ENCODE measurements around the gene AAK1. TPM values are rescaled to one million over a fixed set of nuclear protein-coding genes. Genes with fewer than 3 reads are reported as not detected.

The AAK1 gene
- total RNA-seq, 4 donors from 2014 or later, result 15.5 to 28.1 (median 24.4) TPM

DNA sequence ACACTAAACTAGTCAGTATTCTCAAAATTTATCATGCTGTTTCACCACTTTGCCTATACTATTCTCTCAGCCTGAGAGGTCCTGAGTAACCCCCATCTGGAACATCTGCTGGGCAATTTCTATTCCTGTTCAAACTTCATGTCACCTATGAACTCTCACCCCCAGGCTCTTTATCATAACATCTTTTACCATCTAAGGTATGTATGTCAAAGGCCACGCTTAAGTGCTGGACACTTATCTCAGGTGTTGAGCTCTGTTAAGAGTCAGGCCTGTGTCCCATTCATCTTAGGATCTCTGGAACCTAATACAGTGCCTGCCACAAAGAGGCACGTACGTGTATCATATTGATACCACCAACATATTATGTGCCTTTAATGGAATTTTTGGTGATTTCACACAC is 4.9 kb downstream of the AAK1 start:
- intact Hi-C loops (cut with DNase I; ENCODE audit: low total_unique reads), result no loop called here
- no peak for DNase-seq (ENCODE audit: low spot score in 2 of 2)
- 92 to 94% methylated on average over 3 of the region's 3 CpGs for WGBS, 2 donors
- TF ChIP-seq, protein P1, sequence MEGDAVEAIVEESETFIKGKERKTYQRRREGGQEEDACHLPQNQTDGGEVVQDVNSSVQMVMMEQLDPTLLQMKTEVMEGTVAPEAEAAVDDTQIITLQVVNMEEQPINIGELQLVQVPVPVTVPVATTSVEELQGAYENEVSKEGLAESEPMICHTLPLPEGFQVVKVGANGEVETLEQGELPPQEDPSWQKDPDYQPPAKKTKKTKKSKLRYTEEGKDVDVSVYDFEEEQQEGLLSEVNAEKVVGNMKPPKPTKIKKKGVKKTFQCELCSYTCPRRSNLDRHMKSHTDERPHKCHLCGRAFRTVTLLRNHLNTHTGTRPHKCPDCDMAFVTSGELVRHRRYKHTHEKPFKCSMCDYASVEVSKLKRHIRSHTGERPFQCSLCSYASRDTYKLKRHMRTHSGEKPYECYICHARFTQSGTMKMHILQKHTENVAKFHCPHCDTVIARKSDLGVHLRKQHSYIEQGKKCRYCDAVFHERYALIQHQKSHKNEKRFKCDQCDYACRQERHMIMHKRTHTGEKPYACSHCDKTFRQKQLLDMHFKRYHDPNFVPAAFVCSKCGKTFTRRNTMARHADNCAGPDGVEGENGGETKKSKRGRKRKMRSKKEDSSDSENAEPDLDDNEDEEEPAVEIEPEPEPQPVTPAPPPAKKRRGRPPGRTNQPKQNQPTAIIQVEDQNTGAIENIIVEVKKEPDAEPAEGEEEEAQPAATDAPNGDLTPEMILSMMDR (IDR thresholded peaks at IDR 0.05), result no peak
- TF ChIP-seq POLR2A (IDR thresholded peaks at IDR 0.05), result no peak
- no peak overlapping the region for H3K4me3 ChIP-seq (ENCODE audit: low read depth, poor library complexity, severe bottlenecking)

DNA sequence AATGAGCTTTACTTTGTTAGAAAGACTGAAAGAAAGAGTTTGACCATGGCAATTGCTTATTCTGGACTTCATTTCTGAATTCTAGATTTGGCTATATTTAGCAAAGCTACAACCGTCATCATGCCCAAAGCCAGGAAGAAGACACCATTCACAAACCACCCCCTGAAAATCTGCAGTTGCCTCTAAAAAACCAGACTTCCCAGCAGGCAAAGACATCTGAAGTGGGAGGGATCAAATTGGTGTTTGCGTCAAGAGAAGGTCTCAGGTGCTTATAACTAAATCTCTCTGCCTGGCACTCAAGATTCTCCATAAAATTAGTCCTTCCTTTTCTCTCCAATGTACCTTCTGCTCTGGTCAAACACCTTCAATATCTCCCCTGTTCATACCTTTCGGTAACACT is 5.6 kb downstream of the AAK1 start:
- 87 to 90% methylated on average over 3 of the region's 3 CpGs for WGBS, 2 donors
- DNase-seq (ENCODE audit: low spot score in 2 of 2), result no peak
- TF ChIP-seq, protein P1 (IDR thresholded peaks at IDR 0.05), result no peak
- TF ChIP-seq POLR2A (IDR thresholded peaks at IDR 0.05), result no peak
- intact Hi-C loops (cut with DNase I; ENCODE audit: low total_unique reads), result no loop called here
- H3K4me3 ChIP-seq (ENCODE audit: low read depth, poor library complexity, severe bottlenecking), result no peak overlapping the region

DNA sequence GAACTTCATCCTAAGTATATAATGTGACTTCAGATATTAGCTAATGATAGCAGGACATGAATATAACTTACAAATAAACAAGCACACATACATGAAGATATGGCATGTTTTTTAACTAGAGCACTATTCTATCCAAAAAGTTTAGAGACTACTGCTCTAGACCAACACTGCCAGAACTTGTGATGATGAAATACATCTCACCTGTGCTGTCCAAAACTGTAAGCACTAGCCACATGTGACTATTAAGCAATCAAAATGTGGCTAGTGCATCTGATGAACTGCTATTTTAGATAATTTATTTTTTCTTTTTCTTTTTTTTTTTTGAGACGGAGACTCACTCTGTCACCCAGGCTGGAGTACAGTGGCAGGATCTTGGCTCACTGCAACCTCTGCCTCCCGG is 7.1 kb downstream of the AAK1 start:
- 88 to 93% methylated on average over 2 of the region's 2 CpGs for WGBS, 2 donors
- TF ChIP-seq POLR2A (IDR thresholded peaks at IDR 0.05), result no peak
- TF ChIP-seq, protein P1 (IDR thresholded peaks at IDR 0.05), result no peak
- DNase-seq (ENCODE audit: low spot score in 2 of 2), result no peak
- intact Hi-C loops (cut with DNase I; ENCODE audit: low total_unique reads), result no loop called here
- no peak overlapping the region for H3K4me3 ChIP-seq (ENCODE audit: low read depth, poor library complexity, severe bottlenecking)

DNA sequence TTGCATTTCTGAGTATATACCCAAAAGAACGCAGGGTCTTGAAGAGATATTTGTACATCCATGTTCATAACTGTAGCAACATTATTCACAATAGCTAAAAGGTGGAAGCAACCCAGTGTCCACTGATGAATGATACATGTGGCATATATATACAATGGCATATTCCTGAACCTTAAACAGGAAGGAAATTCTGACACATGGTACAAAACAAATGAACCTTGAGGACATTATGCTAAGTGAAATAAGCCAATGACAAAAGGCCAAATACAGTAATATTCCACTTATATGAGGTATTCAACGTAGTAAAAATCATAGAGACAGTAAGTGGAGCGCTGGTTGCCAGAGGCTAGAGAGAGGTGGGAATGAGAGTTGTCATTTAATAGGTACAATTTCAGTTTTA is 8.1 kb downstream of the AAK1 start:
- TF ChIP-seq, protein P1 (IDR thresholded peaks at IDR 0.05), result no peak
- no peak for TF ChIP-seq POLR2A (IDR thresholded peaks at IDR 0.05)
- no peak for DNase-seq (ENCODE audit: low spot score in 2 of 2)
- 76 to 88% methylated on average over 3 of the region's 3 CpGs for WGBS, 2 donors
- H3K4me3 ChIP-seq (ENCODE audit: low read depth, poor library complexity, severe bottlenecking), result no peak overlapping the region
- intact Hi-C loops (cut with DNase I; ENCODE audit: low total_unique reads), result no loop called here

- no peak for DNase-seq (ENCODE audit: low spot score in 2 of 2)
- 90 to 92% methylated on average over 4 of the region's 4 CpGs for WGBS, 2 donors
- intact Hi-C loops (cut with DNase I; ENCODE audit: low total_unique reads), result no loop called here
- no peak overlapping the region for H3K4me3 ChIP-seq (ENCODE audit: low read depth, poor library complexity, severe bottlenecking)
- TF ChIP-seq, protein P1 (IDR thresholded peaks at IDR 0.05), result no peak
- no peak for TF ChIP-seq POLR2A (IDR thresholded peaks at IDR 0.05)
Measured at GRCh38 chr2:69634196-69634821, 9.2 kb downstream of the AAK1 start.

DNA sequence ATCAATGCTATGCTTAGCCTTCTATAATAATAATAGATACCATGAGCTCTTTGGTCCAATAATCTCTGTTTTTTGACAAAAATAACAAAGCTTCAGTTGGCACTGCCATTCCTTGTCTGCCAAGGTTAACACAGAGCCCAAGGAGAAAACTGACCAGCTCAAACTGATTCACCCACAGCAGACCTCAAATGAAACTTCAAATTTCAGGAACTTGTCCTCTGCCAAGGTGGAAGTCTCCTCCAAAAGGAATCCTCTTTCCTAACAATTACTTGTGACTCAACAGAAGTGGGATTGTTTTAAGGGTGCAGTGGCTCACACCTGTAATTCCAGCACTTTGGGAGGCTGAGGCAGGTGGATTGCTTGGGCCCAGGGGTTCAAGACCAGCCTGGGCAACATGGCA is 12.1 kb downstream of the AAK1 start:
- TF ChIP-seq, protein P1 (IDR thresholded peaks at IDR 0.05), result no peak
- no peak for TF ChIP-seq POLR2A (IDR thresholded peaks at IDR 0.05)
- intact Hi-C loops (cut with DNase I; ENCODE audit: low total_unique reads), result no loop called here

More for the DNA sequence above, 12.1 kb downstream of the AAK1 start:
- no peak for DNase-seq (ENCODE audit: low spot score in 2 of 2)
- no peak overlapping the region for H3K4me3 ChIP-seq (ENCODE audit: low read depth, poor library complexity, severe bottlenecking)

Measured in lower leg skin (tissue), 4 donors.